PC-3 (cell line): ENCODE results near the gene VPS51. TPM values are rescaled to one million over a fixed set of nuclear protein-coding genes. Genes with fewer than 3 reads are reported as not detected.

ENCODE experiments used
- ATAC-seq: fragments of 200-7000 bp; cut with Tn5 transposase; 2 replicates; pipeline ENCODE4 v1.9.1; 2020; ENCODE audit warnings: mild to moderate bottlenecking, moderate library complexity
- BruUV-seq: library from RNA; stranded (reverse); fragments of 400-500 nt; replicated peaks from 2 replicates; lab custom pipeline; 2021; lab: Mats Ljungman, UMichigan
- CTCF ChIA-PET: fragments of 300-600 bp; sonication (Branson Sonifier 250); formaldehyde crosslinking; loops from one replicate; lab custom pipeline; 2022; ENCODE audit warnings: antibody characterized with exemption; lab: Charles Lee
- POLR2A ChIA-PET: fragments of 300-600 bp; sonication (Branson Sonifier 250); formaldehyde crosslinking; loops from one replicate; lab custom pipeline; 2022; ENCODE audit warnings: antibody characterized with exemption; ENCODE audit not compliant: unreplicated experiment; lab: Charles Lee
- DNase-seq: peaks from one replicate; pipeline ENCODE4 v3.0.0-alpha.2; 2015
- H2AFZ ChIP-seq: fragments of 300-600 bp; sonication (generic); 2 replicates; pipeline ENCODE4 v1.6.0; 2016; ENCODE audit warnings: antibody characterized with exemption, low read length
- H3F3A ChIP-seq: fragments of 300-600 bp; sonication (generic); one replicate; pipeline ENCODE4 v1.6.0; 2017; ENCODE audit warnings: antibody characterized with exemption, low read length, control low read depth, mild to moderate bottlenecking; ENCODE audit not compliant: unreplicated experiment
- H3K27ac ChIP-seq: fragments of 300-600 bp; sonication (generic); 2 replicates; pipeline ENCODE4 v1.5.1; 2016; ENCODE audit warnings: mild to moderate bottlenecking, low read length
- H3K27me3 ChIP-seq: fragments of 300-600 bp; sonication (generic); 2 replicates; pipeline ENCODE4 v1.6.1; 2016; ENCODE audit warnings: low read length, mixed read lengths
- H3K36me3 ChIP-seq: fragments of 300-600 bp; sonication (generic); 2 replicates; pipeline ENCODE4 v1.6.1; 2016; ENCODE audit warnings: low read depth, mixed run types, low read length, mixed read lengths
- H3K4me1 ChIP-seq: fragments of 300-600 bp; sonication (generic); 2 replicates; pipeline ENCODE4 v1.5.1; 2016; ENCODE audit warnings: low read length; ENCODE audit not compliant: insufficient read depth
- H3K4me2 ChIP-seq: fragments of 300-600 bp; sonication (generic); 2 replicates; pipeline ENCODE4 v1.6.0; 2016; ENCODE audit warnings: low read length
- H3K4me3 ChIP-seq: fragments of 300-600 bp; sonication (generic); 2 replicates; pipeline ENCODE4 v1.5.1; 2016; ENCODE audit warnings: mild to moderate bottlenecking, low read length, mixed read lengths
- H3K79me2 ChIP-seq: fragments of 300-600 bp; sonication (generic); 2 replicates; pipeline ENCODE4 v1.6.1; 2017; ENCODE audit warnings: low read length, mixed read lengths
- H3K9ac ChIP-seq: fragments of 300-600 bp; sonication (generic); 2 replicates; pipeline ENCODE4 v1.6.0; 2016; ENCODE audit warnings: mild to moderate bottlenecking, low read length
- H3K9me2 ChIP-seq: fragments of 300-600 bp; sonication (generic); replicated peaks from 2 replicates; pipeline ENCODE4 v1.6.1; 2016; ENCODE audit warnings: mixed run types, low read length, mixed read lengths
- H3K9me3 ChIP-seq: fragments of 300-600 bp; sonication (generic); 2 replicates; pipeline ENCODE4 v1.6.1; 2016; ENCODE audit warnings: low read length, mixed read lengths
- H4K20me1 ChIP-seq: fragments of 300-600 bp; sonication (generic); 2 replicates; pipeline ENCODE4 v1.6.1; 2016; ENCODE audit warnings: low read length, mixed read lengths
- CTCF ChIP-seq: fragments of 300-600 bp; sonication (generic); conservative IDR thresholded peaks from 2 replicates; pipeline ENCODE4 v1.5.1; 2017; ENCODE audit warnings: antibody characterized with exemption, low read depth, mild to moderate bottlenecking, low read length
- EZH2 ChIP-seq: fragments of 300-600 bp; sonication (generic); IDR thresholded peaks from one replicate; pipeline ENCODE4 v1.6.1; 2017; ENCODE audit warnings: antibody characterized with exemption, mild to moderate bottlenecking, low read length; ENCODE audit not compliant: unreplicated experiment
- EZH2phosphoT487 ChIP-seq: fragments of 300-600 bp; sonication (generic); IDR thresholded peaks from 2 replicates; pipeline ENCODE4 v1.6.1; 2018; ENCODE audit warnings: mild to moderate bottlenecking, antibody characterized with exemption, low read length, borderline replicate concordance
- intact Hi-C: fragments of 100-400 bp; cut with micrococcal nuclease; formaldehyde crosslinking; loops from 2 replicates; pipeline ENCODE4 v1.9.0; 2023
- total RNA-seq: library from RNA; depleted of rRNA; stranded (reverse); fragments of >200 nt; gene quantifications from 2 replicates; pipeline ENCODE4 v1.2.3, GENCODE V29; 2014

The VPS51 gene
- total RNA-seq, 1 experiment from 2014 or later, result 414 TPM

GRCh38 chr11:65127473-65128181, 31.6 kb downstream of the VPS51 start:
- ATAC-seq (no peak), DNase-seq (no peak)
- intact Hi-C loops, result no loop called here
- H4K20me1 ChIP-seq, result no peaks in the 10 kb centered on the region
- no peak overlapping the region for H2AFZ ChIP-seq
- H3K79me2 ChIP-seq, result peaks cover 42% of the 10 kb centered on the region
- no peak overlapping the region for H3K4me3 ChIP-seq
- CTCF ChIA-PET, result no interaction called here
- no peak overlapping the region for H3K27ac ChIP-seq
- H3K4me2 ChIP-seq, result no peak overlapping the region
- H3F3A ChIP-seq, result no peaks in the 10 kb centered on the region
- H3K9me3 ChIP-seq, result no peaks in the 10 kb centered on the region
- no TSS peak for BruUV-seq
- H3K27me3 ChIP-seq, result no peaks in the 10 kb centered on the region
- no peaks in the 10 kb centered on the region for H3K9me2 ChIP-seq
- TF ChIP-seq CTCF, result no peak
- no peak overlapping the region for H3K9ac ChIP-seq
- peaks cover 50% of the 10 kb centered on the region; the same call in 1 of the 2 replicates for H3K36me3 ChIP-seq
- POLR2A ChIA-PET, result interaction anchor here (0.5 to 0.6 kb wide), 2 partner anchors 48 to 206 kb away, joined by 5 to 18 read pairs; partner anchors contain the start of gene DPF2
- H3K4me1 ChIP-seq, result peaks cover 12% of the 10 kb centered on the region

DNA sequence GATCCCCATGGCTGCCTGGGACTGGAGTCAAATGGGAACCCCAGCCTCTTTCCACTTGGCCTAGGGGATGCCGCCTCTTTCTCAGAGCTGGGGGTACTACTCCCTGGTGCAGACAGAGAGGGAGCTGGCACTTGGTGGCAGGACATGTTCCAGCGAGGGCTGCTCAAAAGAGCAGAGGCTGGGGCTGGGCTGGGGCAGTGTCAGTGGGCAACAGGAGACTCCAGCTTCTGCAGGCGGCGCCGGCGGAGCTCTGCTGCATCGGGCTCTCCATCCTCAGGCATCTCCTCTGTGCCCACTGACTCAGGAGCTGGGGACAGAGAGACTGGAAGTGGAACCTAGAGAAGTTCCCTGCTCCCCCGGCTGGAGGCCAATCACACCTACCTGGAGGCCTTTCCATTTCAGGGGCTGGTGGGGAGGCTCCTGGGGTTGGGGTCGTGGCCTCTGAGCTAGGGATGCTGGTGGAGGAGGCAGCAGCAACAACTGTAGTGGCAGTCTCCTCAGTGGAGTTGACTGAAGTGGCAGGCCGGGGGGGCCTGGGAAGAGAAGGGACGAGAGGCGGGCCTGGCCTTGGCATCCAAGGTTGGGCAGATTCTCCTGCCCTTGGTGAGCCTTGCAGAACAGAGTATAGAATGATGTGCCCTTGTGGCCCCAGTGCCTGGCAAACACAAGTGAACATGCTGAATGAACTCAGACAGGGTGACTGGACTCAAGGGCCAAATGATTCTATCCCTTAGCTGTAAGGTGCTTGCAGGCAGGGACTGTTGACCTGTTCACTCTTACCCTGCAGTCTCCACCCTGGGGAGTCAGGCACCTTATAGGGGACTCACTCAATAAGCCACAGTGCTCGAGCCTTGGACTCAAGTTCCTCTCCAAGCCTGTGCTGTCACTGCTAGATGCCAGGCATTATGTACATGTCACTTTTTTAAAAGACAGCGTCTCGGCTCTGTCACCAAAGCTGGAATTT, 32.5 kb downstream of the VPS51 start:
- intact Hi-C loops, result no loop called here
- POLR2A ChIA-PET, result interaction anchor here (0.5 to 0.6 kb wide), 2 partner anchors 47 to 205 kb away, joined by 5 to 18 read pairs; partner anchors contain the start of gene DPF2

More for the DNA sequence above, 32.5 kb downstream of the VPS51 start:
- Histone ChIP-seq H3K27ac (no peak overlapping the region), H2AFZ (no peak overlapping the region), H3F3A (no peaks in the 10 kb centered on the region), H4K20me1 (no peaks in the 10 kb centered on the region; the same call in 1 of the 2 replicates), H3K9me3 (no peaks in the 10 kb centered on the region), H3K79me2 (peaks cover 42% of the 10 kb centered on the region), H3K4me1 (peaks cover 15% of the 10 kb centered on the region), H3K4me2 (no peak overlapping the region), H3K27me3 (no peaks in the 10 kb centered on the region), H3K4me3 (no peak overlapping the region), H3K36me3 (peaks cover 53% of the 10 kb centered on the region; the same call in 1 of the 2 replicates), H3K9me2 (no peaks in the 10 kb centered on the region), H3K9ac (no peak overlapping the region)
- DNase-seq (no peak), ATAC-seq (no peak)
- TF ChIP-seq CTCF (no peak), EZH2 (no peak), EZH2phosphoT487 (no peak)
- CTCF ChIA-PET, result no interaction called here
- no TSS peak for BruUV-seq
